ENCODE measurements around the gene DOCK1.

The DOCK1 gene

DNA sequence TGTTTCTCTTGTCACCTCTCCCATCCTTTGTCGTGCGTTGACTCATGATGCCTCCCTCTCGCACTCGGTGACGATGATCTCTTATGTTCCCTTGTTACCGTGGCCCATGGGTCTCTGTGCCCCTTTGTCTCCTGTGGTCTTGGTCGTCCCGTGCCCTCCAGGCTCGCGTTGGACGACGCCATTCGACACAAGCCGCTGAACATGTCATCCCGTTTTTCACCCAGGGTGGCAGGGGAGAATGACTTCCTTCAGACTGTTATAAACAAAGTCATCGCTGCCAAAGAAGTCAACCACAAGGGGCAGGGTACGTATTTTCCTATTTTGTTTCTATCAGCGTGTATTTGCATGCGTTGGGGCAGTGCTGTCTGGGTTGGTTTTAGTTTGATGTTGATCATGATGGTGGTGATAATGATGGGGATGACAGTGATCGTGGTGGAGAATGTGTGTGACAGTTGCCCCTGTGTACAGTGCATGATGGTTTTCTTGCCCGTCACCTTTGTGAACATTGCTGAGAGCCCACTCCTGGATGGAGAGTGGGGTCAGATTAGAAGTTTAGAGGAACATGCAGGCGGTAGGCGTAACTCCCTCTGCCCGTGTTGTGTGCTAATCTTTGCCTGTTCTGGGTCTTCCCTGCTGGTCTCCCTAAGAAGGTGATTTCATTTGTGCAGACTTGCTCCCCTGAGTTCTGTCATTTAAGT is 107.0 kb downstream of the DOCK1 start:
- H3K4me3 ChIP-seq (replicated peaks in 1 of 2; ENCODE audit: low read depth in 2 of 2, low read length in 2 of 2): no peak overlapping the region
- DNase-seq (ENCODE audit: low read depth in 2 of 2): no peak
- TF ChIP-seq, protein P1, sequence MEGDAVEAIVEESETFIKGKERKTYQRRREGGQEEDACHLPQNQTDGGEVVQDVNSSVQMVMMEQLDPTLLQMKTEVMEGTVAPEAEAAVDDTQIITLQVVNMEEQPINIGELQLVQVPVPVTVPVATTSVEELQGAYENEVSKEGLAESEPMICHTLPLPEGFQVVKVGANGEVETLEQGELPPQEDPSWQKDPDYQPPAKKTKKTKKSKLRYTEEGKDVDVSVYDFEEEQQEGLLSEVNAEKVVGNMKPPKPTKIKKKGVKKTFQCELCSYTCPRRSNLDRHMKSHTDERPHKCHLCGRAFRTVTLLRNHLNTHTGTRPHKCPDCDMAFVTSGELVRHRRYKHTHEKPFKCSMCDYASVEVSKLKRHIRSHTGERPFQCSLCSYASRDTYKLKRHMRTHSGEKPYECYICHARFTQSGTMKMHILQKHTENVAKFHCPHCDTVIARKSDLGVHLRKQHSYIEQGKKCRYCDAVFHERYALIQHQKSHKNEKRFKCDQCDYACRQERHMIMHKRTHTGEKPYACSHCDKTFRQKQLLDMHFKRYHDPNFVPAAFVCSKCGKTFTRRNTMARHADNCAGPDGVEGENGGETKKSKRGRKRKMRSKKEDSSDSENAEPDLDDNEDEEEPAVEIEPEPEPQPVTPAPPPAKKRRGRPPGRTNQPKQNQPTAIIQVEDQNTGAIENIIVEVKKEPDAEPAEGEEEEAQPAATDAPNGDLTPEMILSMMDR (IDR thresholded peaks at IDR 0.05; ENCODE audit: low read depth, low read length): no peak

DNA sequence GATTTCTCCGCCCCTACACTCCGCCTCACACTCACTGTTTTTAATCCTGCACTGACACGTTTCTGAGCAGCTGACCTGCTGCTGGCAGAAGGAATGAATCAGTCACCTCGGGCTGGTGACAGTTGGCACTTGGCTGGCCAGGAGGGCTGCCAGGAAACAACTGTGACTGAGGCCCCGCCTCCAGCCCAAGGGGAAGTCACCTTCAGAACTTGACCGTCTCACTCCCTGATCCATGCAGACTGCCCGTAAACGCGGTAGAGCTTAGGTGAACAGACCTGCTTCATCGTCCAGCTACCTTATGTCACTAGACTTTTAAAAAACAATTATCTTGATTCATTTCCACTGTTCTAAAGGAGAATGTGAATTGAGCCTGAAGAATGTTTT is 107.5 kb downstream of the DOCK1 start:
- DNase-seq (ENCODE audit: low read depth in 2 of 2): peak in 1 of 2 donors; percentile 29
- H3K4me3 ChIP-seq (replicated peaks in 1 of 2; ENCODE audit: low read depth in 2 of 2, low read length in 2 of 2): no peak overlapping the region
- TF ChIP-seq, protein P1 (IDR thresholded peaks at IDR 0.05; ENCODE audit: low read depth, low read length): no peak

DNA sequence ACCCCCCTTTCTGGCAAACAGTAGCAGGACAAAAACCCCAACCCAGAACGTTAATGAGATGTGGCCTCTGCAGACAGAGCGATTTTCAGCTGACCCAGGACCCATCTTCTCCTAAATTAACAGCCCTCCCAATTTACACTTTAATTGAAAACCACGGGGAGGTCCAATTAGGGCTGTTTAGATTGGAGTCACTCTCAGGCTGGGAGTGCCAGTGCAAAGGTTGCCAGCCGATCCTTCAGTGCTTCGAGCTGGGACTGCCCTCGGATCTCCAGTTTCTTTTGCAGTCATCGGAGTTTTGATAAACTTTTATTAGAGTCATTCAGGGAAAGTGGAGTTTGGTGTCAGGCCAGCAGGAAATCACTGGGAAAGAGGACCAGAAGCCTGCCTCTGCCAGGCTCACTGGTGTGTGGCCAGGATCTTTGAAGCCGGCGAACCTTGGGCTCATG is 108.0 kb downstream of the DOCK1 start:
- TF ChIP-seq, protein P1 (IDR thresholded peaks at IDR 0.05; ENCODE audit: low read depth, low read length): no peak
- no peak overlapping the region for H3K4me3 ChIP-seq (replicated peaks in 1 of 2; ENCODE audit: low read depth in 2 of 2, low read length in 2 of 2)
- DNase-seq (ENCODE audit: low read depth in 2 of 2): peak in 1 of 2 donors; percentile 10

DNA sequence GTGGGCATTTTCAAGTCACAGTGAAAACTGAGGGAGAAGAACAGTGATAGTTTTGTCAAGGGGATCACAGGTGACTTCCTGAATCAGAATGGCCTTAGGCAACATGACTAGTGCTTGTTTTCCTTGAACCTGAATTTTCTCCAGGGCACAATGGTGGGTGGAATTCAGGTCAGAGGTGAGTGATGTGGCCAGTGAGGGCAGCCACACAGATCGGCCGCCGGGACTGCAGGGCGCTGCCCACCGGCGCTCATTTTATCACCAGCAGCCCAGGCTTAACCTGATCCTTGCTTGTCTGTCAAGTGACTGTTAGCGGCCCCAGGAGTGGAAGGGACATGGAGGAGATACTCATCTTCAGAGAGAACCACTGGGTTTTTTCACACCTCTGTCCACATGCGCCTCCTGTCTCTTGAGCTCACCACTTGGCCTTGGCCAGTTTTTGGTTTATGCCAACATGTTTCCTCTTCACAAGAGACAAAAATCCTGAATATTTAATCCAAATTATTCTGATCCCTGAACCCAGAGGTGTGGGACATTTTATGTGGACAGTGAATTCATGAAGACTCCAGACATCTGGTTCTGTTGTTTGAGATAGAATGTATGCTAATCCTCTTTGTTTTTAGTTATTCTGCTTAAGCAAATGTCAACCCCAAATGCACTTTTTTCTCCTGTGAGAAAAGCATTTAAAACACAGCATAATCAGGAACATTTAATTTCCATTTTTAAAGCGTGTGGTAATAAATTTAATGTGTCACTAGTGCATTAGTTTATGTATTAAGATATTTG is 108.7 kb downstream of the DOCK1 start:
- TF ChIP-seq, protein P1 (IDR thresholded peaks at IDR 0.05; ENCODE audit: low read depth, low read length): no peak
- no peak for DNase-seq (ENCODE audit: low read depth in 2 of 2)
- no peak overlapping the region for H3K4me3 ChIP-seq (replicated peaks in 1 of 2; ENCODE audit: low read depth in 2 of 2, low read length in 2 of 2)

DNA sequence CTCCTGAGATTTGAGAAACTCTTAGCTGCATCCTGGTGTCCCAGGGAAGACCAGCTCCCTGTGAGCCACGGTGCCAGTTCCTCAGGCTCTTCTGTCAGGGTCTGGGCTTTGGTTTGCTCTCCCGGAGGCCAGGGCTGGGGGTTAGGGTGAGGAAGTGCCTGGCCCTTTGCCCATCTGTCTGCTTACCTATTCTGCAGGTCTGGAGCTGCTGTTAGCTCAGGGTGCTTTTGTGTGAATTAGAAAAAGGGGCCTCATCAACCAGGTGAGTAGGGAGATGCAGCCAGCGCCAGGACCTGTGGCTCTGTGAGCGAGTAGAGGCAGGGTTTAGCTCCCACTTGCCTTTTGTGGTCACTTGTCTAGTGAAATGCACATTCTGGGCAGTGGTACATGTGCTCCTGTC is 109.4 kb downstream of the DOCK1 start:
- no peak for DNase-seq (ENCODE audit: low read depth in 2 of 2)
- TF ChIP-seq, protein P1 (IDR thresholded peaks at IDR 0.05; ENCODE audit: low read depth, low read length): no peak
- H3K4me3 ChIP-seq (replicated peaks in 1 of 2; ENCODE audit: low read depth in 2 of 2, low read length in 2 of 2): no peak overlapping the region

DNA sequence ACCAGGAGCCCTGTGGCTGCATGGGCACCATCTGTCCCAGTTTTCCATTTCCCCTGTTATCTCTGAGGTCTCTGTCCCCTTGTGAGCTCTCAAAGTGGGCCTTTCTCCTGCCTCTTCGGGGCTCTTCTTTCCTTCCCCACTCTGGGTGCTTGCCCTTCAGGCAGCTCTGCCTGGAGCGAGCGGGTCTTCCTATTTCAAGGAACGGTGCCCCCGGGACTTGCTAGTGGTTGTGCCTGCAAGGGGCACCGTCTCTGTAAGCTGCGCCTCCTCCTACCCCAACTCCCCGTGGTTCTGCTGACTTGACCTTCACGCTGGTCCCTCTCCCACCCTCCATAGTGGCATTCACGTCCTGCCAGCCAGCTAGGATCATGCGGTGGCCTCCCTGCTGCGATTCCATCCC is 110.1 kb downstream of the DOCK1 start:
- TF ChIP-seq, protein P1 (IDR thresholded peaks at IDR 0.05; ENCODE audit: low read depth, low read length): no peak
- no peak overlapping the region for H3K4me3 ChIP-seq (replicated peaks in 1 of 2; ENCODE audit: low read depth in 2 of 2, low read length in 2 of 2)
- no peak for DNase-seq (ENCODE audit: low read depth in 2 of 2)
